Retinal pigment epithelial cell (primary cell): ENCODE results near the gene ARHGAP10.

Experiments used
- DNase-seq: peaks from one replicate; pipeline ENCODE4 v3.0.0-alpha.2; 2010; ENCODE audit warnings: low read depth
- H3K4me3 ChIP-seq: 2 replicates; pipeline ENCODE4 v1.5.1; 2011; ENCODE audit warnings: mild to moderate bottlenecking, low read length, control low read depth, moderate library complexity
- TF ChIP-seq, protein P1 (sequence below): conservative IDR thresholded peaks from 2 replicates; pipeline ENCODE4 v1.5.1; 2011; ENCODE audit warnings: low read depth, low read length, control low read depth, inconsistent platforms

Gene ARHGAP10

DNA sequence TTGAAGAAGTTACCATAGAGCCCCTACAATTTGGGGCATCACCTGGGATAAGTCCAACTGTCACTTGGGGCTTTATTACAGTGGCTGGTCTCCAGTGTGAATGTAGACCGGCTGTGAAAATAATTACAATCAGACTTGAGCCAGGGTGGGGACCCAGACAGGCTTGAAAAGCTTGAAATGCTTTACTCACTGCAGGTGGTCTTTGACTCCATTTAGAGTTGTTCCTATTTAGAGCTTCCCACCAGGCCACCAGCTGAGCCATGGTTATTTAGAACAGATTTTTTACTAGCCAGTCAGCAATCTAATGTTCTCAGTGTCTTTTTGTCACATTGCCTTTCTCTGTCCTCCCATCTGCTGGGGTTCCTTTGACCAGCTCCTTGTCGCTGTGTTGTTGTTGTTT lies 5.7 kb downstream of the ARHGAP10 start:
- H3K4me3 ChIP-seq, result no peak overlapping the region
- no peak for DNase-seq
- TF ChIP-seq, protein P1, sequence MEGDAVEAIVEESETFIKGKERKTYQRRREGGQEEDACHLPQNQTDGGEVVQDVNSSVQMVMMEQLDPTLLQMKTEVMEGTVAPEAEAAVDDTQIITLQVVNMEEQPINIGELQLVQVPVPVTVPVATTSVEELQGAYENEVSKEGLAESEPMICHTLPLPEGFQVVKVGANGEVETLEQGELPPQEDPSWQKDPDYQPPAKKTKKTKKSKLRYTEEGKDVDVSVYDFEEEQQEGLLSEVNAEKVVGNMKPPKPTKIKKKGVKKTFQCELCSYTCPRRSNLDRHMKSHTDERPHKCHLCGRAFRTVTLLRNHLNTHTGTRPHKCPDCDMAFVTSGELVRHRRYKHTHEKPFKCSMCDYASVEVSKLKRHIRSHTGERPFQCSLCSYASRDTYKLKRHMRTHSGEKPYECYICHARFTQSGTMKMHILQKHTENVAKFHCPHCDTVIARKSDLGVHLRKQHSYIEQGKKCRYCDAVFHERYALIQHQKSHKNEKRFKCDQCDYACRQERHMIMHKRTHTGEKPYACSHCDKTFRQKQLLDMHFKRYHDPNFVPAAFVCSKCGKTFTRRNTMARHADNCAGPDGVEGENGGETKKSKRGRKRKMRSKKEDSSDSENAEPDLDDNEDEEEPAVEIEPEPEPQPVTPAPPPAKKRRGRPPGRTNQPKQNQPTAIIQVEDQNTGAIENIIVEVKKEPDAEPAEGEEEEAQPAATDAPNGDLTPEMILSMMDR, result no peak

DNA sequence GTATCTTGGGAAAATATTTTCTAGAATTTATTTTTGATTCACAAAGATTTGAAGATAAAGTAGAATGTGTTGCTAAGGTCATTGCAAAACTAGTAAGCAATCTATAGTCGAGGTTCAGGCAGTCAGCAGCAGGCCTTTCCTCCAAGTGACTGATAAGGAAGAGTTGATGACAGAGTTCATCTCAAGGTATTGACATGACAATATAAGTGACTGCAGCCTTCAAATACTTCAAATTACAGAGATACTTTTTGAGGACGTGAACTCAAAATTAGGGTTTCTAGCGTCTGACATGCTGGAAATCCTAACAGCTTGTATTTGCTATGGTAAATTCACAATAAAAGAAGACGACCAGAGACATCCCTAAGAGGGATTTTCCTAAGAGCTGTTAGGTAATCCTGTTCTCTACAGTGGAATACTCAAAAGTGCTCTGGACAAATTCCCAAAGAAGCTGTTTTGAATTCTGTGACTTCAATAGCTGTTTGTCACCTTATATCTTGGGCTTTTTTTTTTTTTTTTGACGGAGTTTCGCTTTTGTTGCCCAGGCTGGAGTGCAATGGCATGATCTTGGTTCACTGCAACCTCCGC lies 7.4 kb downstream of the ARHGAP10 start:
- DNase-seq, result no peak
- TF ChIP-seq, protein P1, result no peak
- no peak overlapping the region for H3K4me3 ChIP-seq

DNA sequence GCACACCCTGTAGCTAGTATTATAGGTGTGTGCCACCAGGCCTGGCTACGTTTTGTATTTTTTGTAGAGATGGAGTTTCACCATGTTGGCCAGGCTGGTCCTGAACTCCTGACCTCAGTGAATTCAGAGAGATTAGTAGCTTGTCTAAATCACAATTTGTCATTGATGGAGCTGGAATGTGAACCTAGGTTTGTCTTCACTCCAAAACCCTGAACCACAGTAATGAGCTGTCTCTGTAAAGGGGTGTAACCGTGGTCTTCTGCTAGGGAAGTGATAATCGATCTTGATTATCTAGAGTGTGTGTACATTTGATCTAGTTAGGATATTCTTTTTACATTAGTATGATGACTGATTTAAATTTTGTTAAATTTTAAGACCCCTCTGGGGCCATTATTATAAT lies 8.3 kb downstream of the ARHGAP10 start:
- no peak overlapping the region for H3K4me3 ChIP-seq
- no peak for DNase-seq
- TF ChIP-seq, protein P1, result no peak

DNA sequence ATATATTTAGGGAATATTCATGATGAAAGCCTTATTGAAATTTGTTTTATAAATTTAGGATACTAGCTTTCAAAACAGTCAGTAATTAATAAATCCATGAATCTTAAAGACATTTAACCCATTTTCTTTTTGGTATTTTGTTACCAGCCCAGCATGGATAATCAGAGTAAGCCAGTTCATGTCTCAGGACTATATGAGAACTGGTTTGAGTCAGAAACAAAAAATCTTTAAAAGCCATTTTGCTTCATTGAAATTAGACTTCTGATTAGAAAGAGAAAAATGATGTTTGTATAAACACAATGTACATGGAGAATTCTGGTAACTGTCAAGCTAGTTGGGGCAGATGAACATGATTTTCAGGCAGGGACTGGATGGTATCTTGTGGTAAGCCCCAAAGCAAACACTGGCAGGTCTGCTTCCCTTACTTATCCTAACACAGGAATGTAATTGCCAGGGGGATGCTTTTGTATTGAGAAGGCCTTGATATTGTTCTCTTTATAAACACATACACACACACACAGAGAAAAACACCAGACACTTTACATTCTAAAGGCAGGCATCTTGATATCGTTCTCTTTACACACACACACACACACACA lies 9.4 kb downstream of the ARHGAP10 start:
- no peak for DNase-seq
- TF ChIP-seq, protein P1, result no peak
- H3K4me3 ChIP-seq, result no peak overlapping the region

DNA sequence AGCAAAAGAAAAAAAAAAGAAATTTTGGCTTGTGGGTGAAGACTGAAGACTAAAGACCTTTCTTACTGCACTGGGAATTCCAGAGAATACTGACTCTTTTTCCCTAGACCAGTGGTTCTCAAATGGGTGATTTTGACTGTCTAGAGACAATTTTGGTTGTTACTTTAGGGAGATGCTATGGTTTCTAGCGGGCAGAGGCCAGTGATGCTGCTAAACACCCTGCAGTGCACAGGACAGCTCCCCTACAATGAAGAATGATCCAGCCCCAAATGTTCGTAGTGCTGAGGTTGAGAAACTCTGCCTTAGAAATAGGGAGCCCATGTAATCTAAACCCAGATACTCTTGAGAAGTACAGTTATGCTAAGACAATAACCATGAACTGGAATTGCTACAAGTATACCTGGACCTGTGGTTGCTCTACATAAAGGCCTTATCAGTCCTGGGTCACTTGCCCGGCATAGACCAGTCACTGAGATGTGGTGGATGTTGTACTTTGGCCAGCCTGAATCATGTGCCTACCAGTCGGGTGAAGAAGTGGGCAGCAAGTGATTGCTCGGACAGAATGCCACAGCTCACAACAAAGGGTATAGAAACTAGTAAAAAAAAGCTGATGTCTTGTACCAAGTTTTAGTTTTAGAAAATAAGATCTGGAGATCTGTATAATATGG lies 16.0 kb downstream of the ARHGAP10 start:
- no peak overlapping the region for H3K4me3 ChIP-seq
- TF ChIP-seq, protein P1, result no peak
- DNase-seq, result no peak

DNA sequence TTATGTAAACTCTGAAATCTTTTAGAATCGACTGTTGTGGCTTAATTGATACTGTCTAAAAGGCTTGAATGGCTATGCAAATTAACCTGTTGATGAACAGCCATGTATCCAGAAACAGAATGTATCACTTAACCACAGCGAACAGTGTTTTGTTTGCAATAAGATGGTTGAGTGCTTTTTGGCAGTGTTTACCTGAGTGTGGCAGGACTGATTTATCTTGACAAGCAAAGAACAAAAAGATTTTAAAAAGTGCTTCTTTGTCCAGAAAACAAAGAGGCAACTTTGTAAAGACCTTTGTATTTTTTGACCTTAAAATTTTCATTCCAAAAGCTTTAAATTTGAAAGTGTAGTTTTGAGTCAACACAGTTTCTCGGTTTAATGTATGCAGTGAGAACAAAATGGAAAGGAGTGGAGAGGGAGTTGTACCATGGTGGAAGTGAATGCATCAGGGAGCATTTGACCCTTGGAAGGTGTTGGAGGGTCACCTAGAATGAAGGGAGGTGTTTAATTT lies 18.0 kb downstream of the ARHGAP10 start:
- TF ChIP-seq, protein P1, result no peak
- no peak for DNase-seq
- no peak overlapping the region for H3K4me3 ChIP-seq
